Measurements from ENCODE around the gene FTO.

FTO gene

GRCh38 chr16:53703590-53704444 is at the start of gene FTO, which contains the start of gene RPGRIP1L:
TSS of gene FTO (plus strand) at chr16:53704156.
TSS of gene RPGRIP1L (minus strand) at chr16:53703859. CDS start at chr16:53700723, 3,136 bp downstream.
- TF ChIP-seq CTCF (IDR thresholded peaks at IDR 0.05): no peak
- Histone ChIP-seq H3K27ac (peak within 1 kb of the TSS; percentile 75 to 86), H3K4me3 (peak within 1 kb of the TSS; percentile 98)
- peak; percentile 99 for DNase-seq (ENCODE audit: low spot score)

GRCh38 chr16:53654946-53655345 is 49.0 kb upstream of the FTO start:
- Histone ChIP-seq H3K4me3 (no peak overlapping the region), H3K27ac (no peak overlapping the region)
- DNase-seq (ENCODE audit: low spot score): no peak
- no peak for TF ChIP-seq CTCF (IDR thresholded peaks at IDR 0.05)

GRCh38 chr16:53662072-53662471 is 41.9 kb upstream of the FTO start:
- H3K4me3 ChIP-seq: no peak overlapping the region
- no peak for TF ChIP-seq CTCF (IDR thresholded peaks at IDR 0.05)
- no peak for DNase-seq (ENCODE audit: low spot score)
- no peak overlapping the region for H3K27ac ChIP-seq

- DNase-seq (ENCODE audit: low spot score): no peak
- H3K27ac ChIP-seq: peak overlapping the region; percentile 34 to 45
- peak overlapping the region; percentile 34 for H3K4me3 ChIP-seq
These were observed 39.1 kb upstream of the FTO start for GRCh38 chr16:53664724-53665345.

GRCh38 chr16:53666786-53667415 is 37.1 kb upstream of the FTO start:
- no peak for DNase-seq (ENCODE audit: low spot score)
- H3K4me3 ChIP-seq: no peak overlapping the region
- no peak overlapping the region for H3K27ac ChIP-seq
- no peak for TF ChIP-seq CTCF (IDR thresholded peaks at IDR 0.05)

More at GRCh38 chr16:53664724-53665345, 39.1 kb upstream of the FTO start:
- TF ChIP-seq CTCF (IDR thresholded peaks at IDR 0.05): no peak

GRCh38 chr16:53668869-53669268 is 35.1 kb upstream of the FTO start:
- no peak for TF ChIP-seq CTCF (IDR thresholded peaks at IDR 0.05)
- DNase-seq (ENCODE audit: low spot score): no peak
- no peak overlapping the region for H3K27ac ChIP-seq
- H3K4me3 ChIP-seq: no peak overlapping the region
